B cell (primary cell): Measurements from ENCODE around the gene INTS14. TPM values are rescaled to one million over a fixed set of nuclear protein-coding genes. Genes with fewer than 3 reads are reported as not detected.

Experiments
- ATAC-seq: fragments of 200-7000 bp; cut with Tn5 transposase; one replicate; pipeline ENCODE4 v1.10.0; 2021; ENCODE audit warnings: low read depth, mild to moderate bottlenecking, moderate number of reproducible peaks, moderate library complexity
- CTCF ChIA-PET: fragments of 350-600 bp; sonication (Branson Sonifier 250); formaldehyde crosslinking; loops from one replicate; lab custom pipeline; 2021; ENCODE audit warnings: antibody characterized with exemption, inconsistent platforms; lab: Charles Lee
- POLR2A ChIA-PET: fragments of 350-600 bp; sonication (Branson Sonifier 250); formaldehyde crosslinking; loops from one replicate; lab custom pipeline; 2021; ENCODE audit warnings: antibody characterized with exemption; lab: Charles Lee
- DNase-seq: peaks from one replicate; pipeline ENCODE4 v3.0.0; 2013
- H2AFZ ChIP-seq: 2 replicates; pipeline ENCODE4 v1.6.1; 2012; ENCODE audit warnings: mild to moderate bottlenecking, low read depth, low read length; ENCODE audit not compliant: insufficient read depth, poor library complexity, severe bottlenecking
- H3K27ac ChIP-seq, 2 donors: 1 replicate in 1 of 2; 2 replicates in 1 of 2; pipeline ENCODE4 v1.5.1; 2012 to 2013; ENCODE audit warnings: low read length in 2 of 2, mild to moderate bottlenecking in 2 of 2, moderate library complexity in 1 of 2
- H3K27me3 ChIP-seq, 4 experiments: fragments of 200-600 bp in 1 of 4; sonication (generic) in 1 of 4; replicated peaks in 1 of 4; 1 replicate in 2 of 4; 2 replicates in 2 of 4; pipeline versions ENCODE4 v1.6.1 to v1.7.0; 2013 to 2016; ENCODE audit warnings: low read length in 3 of 4, mild to moderate bottlenecking in 2 of 4, mixed read lengths in 1 of 4, moderate library complexity in 1 of 4; ENCODE audit not compliant: insufficient read depth in 4 of 4, control insufficient read depth in 3 of 4; ENCODE audit errors: control extremely low read depth in 1 of 4
- H3K36me3 ChIP-seq, 2 experiments: replicated peaks in 1 of 2; 1 replicate in 1 of 2; 2 replicates in 1 of 2; pipeline versions ENCODE4 v1.6.1 to v1.7.1; 2013; ENCODE audit warnings: low read length in 1 of 2; ENCODE audit not compliant: insufficient read depth in 2 of 2, control insufficient read depth in 1 of 2; ENCODE audit errors: control extremely low read depth in 1 of 2, extremely low read depth in 1 of 2
- H3K4me1 ChIP-seq, 2 donors: fragments of 200-600 bp in 1 of 2; sonication (generic) in 1 of 2; 1 replicate in 1 of 2; 2 replicates in 1 of 2; pipeline versions ENCODE4 v1.5.1 to v1.6.1; 2013 to 2017; ENCODE audit warnings: low read length in 2 of 2; ENCODE audit not compliant: control insufficient read depth in 2 of 2, insufficient read depth in 2 of 2
- H3K4me2 ChIP-seq: replicated peaks from 2 replicates; pipeline ENCODE3; 2012; ENCODE audit warnings: mild to moderate bottlenecking, low read depth, low read length; ENCODE audit not compliant: poor library complexity, severe bottlenecking
- H3K4me3 ChIP-seq, 5 experiments: fragments of 200-600 bp in 1 of 5; sonication (generic) in 1 of 5; 1 replicate in 3 of 5; 2 replicates in 2 of 5; pipeline versions ENCODE4 v1.5.1 to v1.7.0; 2011 to 2016; ENCODE audit warnings: low read length in 4 of 5, mild to moderate bottlenecking in 4 of 5, low read depth in 2 of 5, control low read depth in 1 of 5, moderate library complexity in 1 of 5; ENCODE audit not compliant: insufficient read depth in 1 of 5; ENCODE audit errors: control extremely low read depth in 1 of 5, extremely low read depth in 1 of 5
- H3K79me2 ChIP-seq: fragments of 200-600 bp; sonication (generic); one replicate; pipeline ENCODE4 v1.6.0; 2016; ENCODE audit warnings: low read length; ENCODE audit not compliant: control insufficient read depth, insufficient read depth
- H3K9ac ChIP-seq: fragments of 200-600 bp; sonication (generic); 2 replicates; pipeline ENCODE4 v1.6.1; 2017; ENCODE audit warnings: mild to moderate bottlenecking, low read length, moderate library complexity
- H3K9me3 ChIP-seq, 3 donors: one replicate each; pipeline versions ENCODE4 v1.6.1 to v1.7.1; 2013; ENCODE audit warnings: low read length in 2 of 3; ENCODE audit not compliant: control insufficient read depth in 2 of 3, insufficient read depth in 1 of 3; ENCODE audit errors: control extremely low read depth in 1 of 3
- H4K20me1 ChIP-seq: 2 replicates; pipeline ENCODE4 v1.6.0; 2012; ENCODE audit warnings: mild to moderate bottlenecking, low read length; ENCODE audit not compliant: insufficient read depth, control insufficient read depth, poor library complexity, severe bottlenecking
- H3K27ac Mint-ChIP-seq: one replicate; pipeline ENCODE4 v1.8.0; 2021; ENCODE audit warnings: mixed read lengths
- H3K27me3 Mint-ChIP-seq: one replicate; pipeline ENCODE4 v1.8.0; 2021; ENCODE audit warnings: mixed read lengths
- H3K4me1 Mint-ChIP-seq: one replicate; pipeline ENCODE4 v1.8.0; 2021; ENCODE audit warnings: mixed read lengths
- H3K4me3 Mint-ChIP-seq: one replicate; pipeline ENCODE4 v1.8.0; 2021; ENCODE audit warnings: mixed read lengths
- H3K9me3 Mint-ChIP-seq: one replicate; pipeline ENCODE4 v1.8.0; 2022; ENCODE audit warnings: mixed read lengths; ENCODE audit not compliant: insufficient read depth
- EZH2 ChIP-seq: IDR thresholded peaks from 2 replicates; pipeline ENCODE4 v1.6.1; 2012; ENCODE audit warnings: borderline replicate concordance, low read depth, mild to moderate bottlenecking, moderate library complexity, low read length; ENCODE audit not compliant: insufficient read depth, poor library complexity, severe bottlenecking
- WGBS: methylation state at CpG from one replicate; pipeline ENCODE4 v1.1.5; 2013; ENCODE audit warnings: missing lambda C conversion rate; ENCODE audit not compliant: insufficient coverage; 5-methylcytosine and 5-hydroxymethylcytosine counted together
- intact Hi-C: fragments of 100-400 bp; cut with micrococcal nuclease; formaldehyde crosslinking; loops from one replicate; pipeline ENCODE4 v1.10.0; 2022
- polyA plus RNA-seq: library from polyadenylated mRNA; depleted of rRNA; stranded (reverse); fragments of >200 nt; gene quantifications from 2 replicates; pipeline ENCODE4 v1.2.3, GENCODE V29; 2012
- total RNA-seq, 2 donors: library from RNA; stranded (reverse); fragments of 120-200 nt in 1 of 2; gene quantifications; 1 replicate in 1 of 2; 2 replicates in 1 of 2; pipeline versions ENCODE4 v1.2.3 to v1.2.4, GENCODE V29; 2013 to 2022
- TF ChIP-seq, protein P1 (sequence below): fragments of 200-600 bp; IDR thresholded peaks from one replicate; pipeline ENCODE4 v1.8.0; 2022; ENCODE audit warnings: antibody characterized with exemption, mild to moderate bottlenecking

Gene INTS14
- total and polyA plus RNA-seq, 2 donors (not counting 1 experiment from before 2014, with no cell fraction given), result 19.3 to 39.0 TPM

GRCh38 chr15:65612949-65613744 is 2.2 kb upstream of the INTS14 start:
- no peak overlapping the region for H3K9ac ChIP-seq
- H3K4me3 Mint-ChIP-seq, result no peak overlapping the region
- no peak for ATAC-seq

GRCh38 chr15:65612616-65612946 is 1.6 kb upstream of the INTS14 start:
- Histone ChIP-seq H3K4me3 (no peak overlapping the region), H3K9ac (no peak overlapping the region), H4K20me1 (no peaks in the 10 kb centered on the region), H3K4me2 (peak overlapping the region; percentile 76), H3K9me3 (no peaks in the 10 kb centered on the region), H3K36me3 (no peaks in the 10 kb centered on the region), H2AFZ (peak overlapping the region; percentile 93), H3K4me1 (peaks cover 17 to 21% of the 10 kb centered on the region in 2 donors), H3K79me2 (peaks cover 8% of the 10 kb centered on the region), H3K27me3 (no peaks in the 10 kb centered on the region), H3K27ac (peak overlapping the region in 1 of 2 donors; percentile 95)
- intact Hi-C loops, result no loop called here
- POLR2A ChIA-PET, result no interaction called here
- Mint-ChIP-seq H3K9me3 (no peaks in the 10 kb centered on the region), H3K4me1 (peaks cover 35% of the 10 kb centered on the region), H3K27me3 (no peaks in the 10 kb centered on the region), H3K4me3 (peak overlapping the region; percentile 99), H3K27ac (peak overlapping the region; percentile 98)
- TF ChIP-seq, protein P1, sequence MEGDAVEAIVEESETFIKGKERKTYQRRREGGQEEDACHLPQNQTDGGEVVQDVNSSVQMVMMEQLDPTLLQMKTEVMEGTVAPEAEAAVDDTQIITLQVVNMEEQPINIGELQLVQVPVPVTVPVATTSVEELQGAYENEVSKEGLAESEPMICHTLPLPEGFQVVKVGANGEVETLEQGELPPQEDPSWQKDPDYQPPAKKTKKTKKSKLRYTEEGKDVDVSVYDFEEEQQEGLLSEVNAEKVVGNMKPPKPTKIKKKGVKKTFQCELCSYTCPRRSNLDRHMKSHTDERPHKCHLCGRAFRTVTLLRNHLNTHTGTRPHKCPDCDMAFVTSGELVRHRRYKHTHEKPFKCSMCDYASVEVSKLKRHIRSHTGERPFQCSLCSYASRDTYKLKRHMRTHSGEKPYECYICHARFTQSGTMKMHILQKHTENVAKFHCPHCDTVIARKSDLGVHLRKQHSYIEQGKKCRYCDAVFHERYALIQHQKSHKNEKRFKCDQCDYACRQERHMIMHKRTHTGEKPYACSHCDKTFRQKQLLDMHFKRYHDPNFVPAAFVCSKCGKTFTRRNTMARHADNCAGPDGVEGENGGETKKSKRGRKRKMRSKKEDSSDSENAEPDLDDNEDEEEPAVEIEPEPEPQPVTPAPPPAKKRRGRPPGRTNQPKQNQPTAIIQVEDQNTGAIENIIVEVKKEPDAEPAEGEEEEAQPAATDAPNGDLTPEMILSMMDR, result no peak
- no peak for TF ChIP-seq EZH2
- DNase-seq, result no peak
- WGBS, result no CpG with 5 or more reads among the region's 2 CpGs
- CTCF ChIA-PET, result interaction anchor here (1.4 to 2.6 kb wide), 2 partner anchors 26 to 256 kb away, joined by 3 to 9 read pairs; partner anchors contain the start of gene RAB11A
- no peak for ATAC-seq

More at GRCh38 chr15:65612949-65613744, 2.2 kb upstream of the INTS14 start:
- no peak overlapping the region for H3K4me3 ChIP-seq
- POLR2A ChIA-PET, result no interaction called here
- Mint-ChIP-seq H3K27ac (no peak overlapping the region), H3K27me3 (no peaks in the 10 kb centered on the region), H3K9me3 (no peaks in the 10 kb centered on the region), H3K4me1 (peaks cover 35% of the 10 kb centered on the region)
- no peak overlapping the region for H3K4me2 ChIP-seq
- CTCF ChIA-PET, result interaction anchor here (1.4 kb wide), 1 partner anchor 25 kb away, joined by 3 read pairs; no protein-coding TSS in a partner anchor
- no peak overlapping the region for H2AFZ ChIP-seq
- H3K4me1 ChIP-seq, result peaks cover 17 to 21% of the 10 kb centered on the region in 2 donors
- 83% methylated on average over 2 of the region's 6 CpGs for WGBS
- no peaks in the 10 kb centered on the region for H4K20me1 ChIP-seq
- H3K79me2 ChIP-seq, result peaks cover 8% of the 10 kb centered on the region
- no peak for DNase-seq
- H3K9me3 ChIP-seq, result no peaks in the 10 kb centered on the region
- TF ChIP-seq EZH2, result no peak
- TF ChIP-seq, protein P1, result no peak
- H3K27ac ChIP-seq, result no peak overlapping the region
- intact Hi-C loops, result no loop called here
- H3K36me3 ChIP-seq, result no peaks in the 10 kb centered on the region
- no peaks in the 10 kb centered on the region for H3K27me3 ChIP-seq
